HEK293T (cell line): ENCODE results near the gene PSG2.
"Not testable (repeated sequence)": the region's sequence is repeated elsewhere in the genome, so short reads cannot be mapped to it uniquely, and the experiment has no call there.

Experiments used
- ARNT ChIP-seq: fragments of 450-650 bp; IDR thresholded peaks from 2 replicates; pipeline ENCODE4 v1.6.1; 2017; ENCODE audit warnings: mild to moderate bottlenecking
- BHLHE40 ChIP-seq: fragments of 450-650 bp; IDR thresholded peaks from 2 replicates; pipeline ENCODE4 v1.6.1; 2016; ENCODE audit warnings: mild to moderate bottlenecking, moderate library complexity, borderline replicate concordance
- CTBP1 ChIP-seq: fragments of 450-650 bp; IDR thresholded peaks from 2 replicates; pipeline ENCODE4 v1.6.1; 2016; ENCODE audit warnings: borderline replicate concordance
- ELF4 ChIP-seq: fragments of 450-650 bp; IDR thresholded peaks from 2 replicates; pipeline ENCODE4 v1.6.1; 2017; ENCODE audit warnings: antibody characterized with exemption
- FOXM1 ChIP-seq: fragments of 450-650 bp; IDR thresholded peaks from 2 replicates; pipeline ENCODE4 v1.6.1; 2017; ENCODE audit warnings: mild to moderate bottlenecking, borderline replicate concordance
- NFRKB ChIP-seq: fragments of 450-650 bp; IDR thresholded peaks from 2 replicates; pipeline ENCODE4 v1.6.1; 2016; ENCODE audit warnings: mild to moderate bottlenecking, moderate library complexity
- SP1 ChIP-seq: fragments of 450-650 bp; IDR thresholded peaks from 2 replicates; pipeline ENCODE4 v1.6.1; 2017
- SUZ12 ChIP-seq: fragments of 450-650 bp; IDR thresholded peaks from 2 replicates; pipeline ENCODE4 v1.6.1; 2016; ENCODE audit warnings: mild to moderate bottlenecking
- TARDBP ChIP-seq: fragments of 450-650 bp; IDR thresholded peaks from 2 replicates; pipeline ENCODE4 v1.6.1; 2016
- ZNF384 ChIP-seq: fragments of 450-650 bp; IDR thresholded peaks from 2 replicates; pipeline ENCODE4 v1.6.1; 2016
- TF ChIP-seq, protein P1 (sequence below): fragments of 450-650 bp; IDR thresholded peaks from 2 replicates; pipeline ENCODE4 v1.6.1; 2016

DNA sequence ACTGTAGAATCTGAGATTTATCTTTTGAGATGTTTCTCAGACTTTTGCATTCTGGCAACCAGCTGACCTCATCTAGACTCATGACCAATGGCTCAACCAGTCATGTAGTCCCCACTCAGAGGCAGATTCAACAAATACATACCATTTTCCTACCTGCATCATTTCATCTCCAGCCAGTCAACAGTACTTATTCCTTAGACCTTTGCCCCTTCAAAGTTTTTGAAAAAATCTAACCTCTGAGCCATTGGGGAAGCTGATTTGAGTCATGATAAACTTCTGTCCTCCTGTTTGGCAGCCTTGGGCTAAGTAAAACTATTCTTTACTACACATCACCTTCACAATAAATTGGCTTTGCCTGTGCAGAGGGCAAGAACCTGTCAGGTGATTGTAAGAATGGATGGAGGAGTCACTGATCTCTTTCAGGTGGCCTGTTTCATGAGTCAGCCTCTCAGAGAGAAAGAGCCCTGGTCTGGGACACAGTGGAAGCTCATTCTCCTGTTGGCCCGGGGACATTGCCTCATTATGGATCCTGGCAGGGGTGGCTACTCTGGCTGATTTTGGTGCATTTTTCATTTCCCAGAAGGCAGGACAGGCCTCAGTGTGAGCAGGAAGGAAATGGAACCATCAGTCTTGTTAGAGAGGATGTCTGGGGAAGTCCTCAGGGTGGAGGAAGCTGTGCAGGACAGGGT, 38.9 kb downstream of the PSG2 start:
- TF ChIP-seq, protein P1, sequence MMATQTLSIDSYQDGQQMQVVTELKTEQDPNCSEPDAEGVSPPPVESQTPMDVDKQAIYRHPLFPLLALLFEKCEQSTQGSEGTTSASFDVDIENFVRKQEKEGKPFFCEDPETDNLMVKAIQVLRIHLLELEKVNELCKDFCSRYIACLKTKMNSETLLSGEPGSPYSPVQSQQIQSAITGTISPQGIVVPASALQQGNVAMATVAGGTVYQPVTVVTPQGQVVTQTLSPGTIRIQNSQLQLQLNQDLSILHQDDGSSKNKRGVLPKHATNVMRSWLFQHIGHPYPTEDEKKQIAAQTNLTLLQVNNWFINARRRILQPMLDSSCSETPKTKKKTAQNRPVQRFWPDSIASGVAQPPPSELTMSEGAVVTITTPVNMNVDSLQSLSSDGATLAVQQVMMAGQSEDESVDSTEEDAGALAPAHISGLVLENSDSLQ, result not testable (repeated sequence)
- not testable (repeated sequence) for TF ChIP-seq ELF4, SP1, BHLHE40, NFRKB, FOXM1, TARDBP, ZNF384, ARNT, CTBP1, SUZ12
